ENCODE measurements around the gene WDR38.

WDR38 gene

DNA sequence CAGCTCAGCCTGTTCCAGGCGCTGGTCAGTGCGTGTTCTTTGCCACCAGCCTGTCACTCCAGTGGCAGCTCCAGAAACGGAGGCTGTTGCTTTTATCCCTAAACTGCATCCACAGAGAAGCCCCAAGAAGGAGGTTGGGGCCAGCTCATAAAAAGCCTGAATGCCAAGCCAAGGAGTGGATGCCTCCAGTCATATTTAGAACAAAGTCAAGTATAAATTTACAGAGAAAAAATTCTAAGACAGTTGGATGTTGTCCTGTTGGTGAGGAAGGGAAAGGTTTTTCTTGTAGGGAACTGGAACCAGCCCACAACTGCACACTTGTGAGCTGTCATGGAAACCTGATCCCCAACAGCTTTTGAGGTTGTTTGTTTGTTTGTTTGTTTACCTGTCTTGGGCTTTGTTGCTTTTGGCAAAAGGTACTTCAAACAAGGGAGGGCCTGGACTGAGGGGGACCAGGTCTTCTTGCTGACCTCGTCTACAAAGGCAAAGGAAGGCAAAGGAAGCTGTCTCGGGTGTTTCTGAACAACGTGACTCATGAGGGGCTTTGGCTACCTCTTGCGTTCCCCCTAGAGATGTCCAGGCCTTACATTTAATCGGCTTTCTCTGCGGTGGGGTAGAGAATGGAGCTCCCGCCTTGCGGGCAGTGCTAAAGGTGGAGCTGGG lies 39.6 kb upstream of the WDR38 start:
- no peak overlapping the region for H3K9ac ChIP-seq (ENCODE audit: low read depth in 1 of 2, low read length in 2 of 2)
- no peaks in the 10 kb centered on the region for H3K27me3 ChIP-seq (ENCODE audit: control insufficient read depth in 1 of 2, insufficient read depth in 2 of 2, low read length in 2 of 2)
- H3K4me1 ChIP-seq (ENCODE audit: control insufficient read depth in 1 of 2, insufficient read depth in 2 of 2, low read length in 2 of 2) = peaks cover 3% of the 10 kb centered on the region in 2 donors
- no peaks in the 10 kb centered on the region for H3K9me3 ChIP-seq (ENCODE audit: control insufficient read depth in 1 of 2, low read length in 2 of 2)
- H3K27ac ChIP-seq (ENCODE audit: low read depth, low read length) = no peak overlapping the region
- no peaks in the 10 kb centered on the region for H3K36me3 ChIP-seq (ENCODE audit: control insufficient read depth in 1 of 2, insufficient read depth in 2 of 2, low read length in 2 of 2)
- no peak overlapping the region for H3K4me3 ChIP-seq (ENCODE audit: low read depth in 1 of 2, low read length in 2 of 2)

DNA sequence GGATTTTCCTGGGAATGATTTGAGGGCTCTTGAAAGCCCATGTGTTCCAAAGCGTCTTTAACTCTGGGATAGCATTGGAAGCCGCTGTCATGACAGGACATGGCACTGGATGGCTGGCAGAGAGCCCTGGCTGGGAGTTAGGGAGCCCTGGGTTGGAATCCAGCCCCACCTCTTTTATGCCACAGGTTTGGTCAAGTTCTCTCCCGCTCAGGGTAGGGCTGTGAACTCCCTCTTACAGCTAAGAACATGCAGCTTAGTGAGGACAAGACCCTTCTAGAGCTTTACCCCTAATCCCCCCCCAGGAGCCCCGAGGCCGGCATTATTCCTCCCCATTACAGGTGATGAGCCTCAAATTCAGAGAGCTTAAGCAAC lies 39.1 kb upstream of the WDR38 start:
- Histone ChIP-seq H3K4me3 (ENCODE audit: low read depth in 1 of 2, low read length in 2 of 2) (no peak overlapping the region), H3K4me1 (ENCODE audit: control insufficient read depth in 1 of 2, insufficient read depth in 2 of 2, low read length in 2 of 2) (peaks cover 8% of the 10 kb centered on the region in 2 donors), H3K9me3 (ENCODE audit: control insufficient read depth in 1 of 2, low read length in 2 of 2) (no peaks in the 10 kb centered on the region), H3K27ac (ENCODE audit: low read depth, low read length) (no peak overlapping the region), H3K36me3 (ENCODE audit: control insufficient read depth in 1 of 2, insufficient read depth in 2 of 2, low read length in 2 of 2) (no peaks in the 10 kb centered on the region), H3K27me3 (ENCODE audit: control insufficient read depth in 1 of 2, insufficient read depth in 2 of 2, low read length in 2 of 2) (no peaks in the 10 kb centered on the region), H3K9ac (ENCODE audit: low read depth in 1 of 2, low read length in 2 of 2) (no peak overlapping the region)

DNA sequence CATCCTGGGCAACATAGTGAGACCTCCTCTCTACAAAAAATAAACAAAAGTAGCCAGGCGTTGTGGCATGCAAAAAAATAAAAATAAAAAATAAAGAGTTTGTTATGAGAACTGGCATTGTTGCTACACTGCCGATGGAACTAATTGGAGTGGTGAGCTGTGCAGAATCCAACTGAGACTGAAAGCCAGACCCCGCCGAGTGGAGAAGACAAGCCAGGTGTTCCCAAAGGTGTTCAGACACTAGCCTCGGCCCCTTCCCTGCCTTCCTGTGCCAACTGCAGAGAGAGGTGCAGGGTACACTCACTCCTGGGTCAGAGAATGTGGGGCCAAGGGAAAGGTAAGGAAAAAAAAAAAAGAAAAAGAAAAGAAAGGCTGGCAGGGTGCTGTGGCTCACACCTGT lies 37.7 kb upstream of the WDR38 start:
- Histone ChIP-seq H3K27ac (ENCODE audit: low read depth, low read length) (no peak overlapping the region), H3K9me3 (ENCODE audit: control insufficient read depth in 1 of 2, low read length in 2 of 2) (no peaks in the 10 kb centered on the region), H3K36me3 (ENCODE audit: control insufficient read depth in 1 of 2, insufficient read depth in 2 of 2, low read length in 2 of 2) (no peaks in the 10 kb centered on the region), H3K9ac (ENCODE audit: low read depth in 1 of 2, low read length in 2 of 2) (no peak overlapping the region), H3K4me3 (ENCODE audit: low read depth in 1 of 2, low read length in 2 of 2) (no peak overlapping the region), H3K27me3 (ENCODE audit: control insufficient read depth in 1 of 2, insufficient read depth in 2 of 2, low read length in 2 of 2) (no peaks in the 10 kb centered on the region), H3K4me1 (ENCODE audit: control insufficient read depth in 1 of 2, insufficient read depth in 2 of 2, low read length in 2 of 2) (peaks cover 8 to 9% of the 10 kb centered on the region in 2 donors)

DNA sequence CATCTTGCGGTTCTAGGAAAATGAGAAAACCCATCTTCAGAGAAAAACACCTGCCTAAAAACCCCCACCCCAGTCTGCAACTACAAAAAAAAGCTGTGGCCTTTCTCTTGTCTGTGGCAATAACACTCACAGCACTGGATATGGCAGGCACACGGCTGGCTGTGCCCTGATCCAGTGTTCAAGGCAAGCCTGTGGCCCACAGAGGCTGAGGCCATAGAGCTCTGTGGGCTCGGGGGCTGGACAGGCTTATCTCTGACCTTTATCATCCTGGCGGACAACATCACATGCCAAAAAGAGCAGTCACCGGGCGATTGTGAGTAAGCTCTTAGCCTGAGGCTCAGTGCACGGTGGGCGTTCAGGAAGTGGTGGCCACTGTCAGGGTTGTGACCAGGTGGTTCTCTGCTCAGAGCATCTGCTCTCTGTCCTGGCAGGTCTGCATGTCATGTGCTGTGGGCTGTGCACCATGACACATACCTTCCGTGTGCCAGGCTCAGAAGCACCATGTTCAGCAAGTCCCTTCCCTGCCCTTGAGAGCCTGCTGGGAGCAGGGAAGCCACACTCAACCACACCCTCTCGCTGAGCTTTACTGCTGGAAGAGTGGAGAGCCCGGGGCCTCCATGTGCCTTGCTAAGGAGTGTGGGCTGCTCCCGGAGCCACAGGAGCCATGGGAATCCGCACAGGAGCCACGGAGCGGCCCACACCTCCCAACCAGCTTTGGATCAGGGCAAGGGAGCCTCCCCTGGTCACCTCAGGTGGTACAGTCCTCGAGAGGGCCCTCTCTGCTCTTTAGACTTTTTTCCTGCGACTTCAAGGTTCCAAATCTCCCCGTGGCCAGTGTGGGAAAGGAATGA lies 34.6 kb upstream of the WDR38 start:
- no peak overlapping the region for H3K9ac ChIP-seq (ENCODE audit: low read depth in 1 of 2, low read length in 2 of 2)
- no peaks in the 10 kb centered on the region for H3K9me3 ChIP-seq (ENCODE audit: control insufficient read depth in 1 of 2, low read length in 2 of 2)
- peaks cover 14 to 15% of the 10 kb centered on the region in 2 donors for H3K4me1 ChIP-seq (ENCODE audit: control insufficient read depth in 1 of 2, insufficient read depth in 2 of 2, low read length in 2 of 2)
- H3K27ac ChIP-seq (ENCODE audit: low read depth, low read length) = no peak overlapping the region
- H3K27me3 ChIP-seq (ENCODE audit: control insufficient read depth in 1 of 2, insufficient read depth in 2 of 2, low read length in 2 of 2) = no peaks in the 10 kb centered on the region
- no peaks in the 10 kb centered on the region for H3K36me3 ChIP-seq (ENCODE audit: control insufficient read depth in 1 of 2, insufficient read depth in 2 of 2, low read length in 2 of 2)
- no peak overlapping the region for H3K4me3 ChIP-seq (ENCODE audit: low read depth in 1 of 2, low read length in 2 of 2)

DNA sequence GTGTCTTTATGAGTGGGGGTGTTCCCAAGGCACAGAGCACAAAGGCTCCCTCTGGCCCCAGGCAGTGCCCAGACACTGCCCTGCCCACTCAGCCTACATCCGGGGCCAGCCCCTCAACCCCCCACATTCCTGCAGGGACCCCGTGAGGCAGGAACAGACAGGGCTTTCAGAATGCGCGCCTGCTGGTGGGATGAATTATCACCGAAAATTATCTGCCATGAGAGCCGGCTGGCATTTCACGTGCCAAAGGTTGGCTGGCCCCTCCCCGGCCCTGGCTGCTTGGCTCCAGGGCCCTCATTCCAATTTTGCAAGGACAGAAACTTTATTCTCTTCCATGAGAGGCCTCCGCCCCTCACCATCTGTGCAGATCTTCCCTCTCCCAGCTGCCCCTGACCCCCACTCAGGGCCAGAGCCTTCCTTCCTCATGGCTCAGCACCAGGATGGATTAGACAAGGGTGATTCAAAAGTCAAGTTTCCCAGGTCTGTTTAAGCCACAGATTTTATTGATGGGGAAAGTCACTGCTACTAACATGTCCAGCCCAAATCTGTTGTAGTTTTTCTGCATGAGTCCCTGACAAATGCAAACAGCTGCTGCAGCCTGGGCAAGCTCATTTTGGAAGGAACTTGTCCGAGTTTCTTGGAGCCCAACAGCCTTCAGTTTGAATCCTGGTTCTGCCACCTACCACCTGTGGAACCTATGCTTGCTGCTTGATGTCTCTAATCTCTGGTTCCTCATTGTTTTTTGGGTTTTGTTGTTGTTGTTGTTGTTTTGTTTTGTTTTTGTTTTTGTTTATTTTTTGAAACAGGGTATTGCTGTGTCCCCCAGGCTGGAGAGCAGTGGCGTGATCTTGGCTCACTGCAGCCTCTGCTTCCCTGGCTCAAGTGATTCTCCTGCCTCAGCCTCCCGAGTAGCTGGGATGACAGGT lies 32.3 kb upstream of the WDR38 start:
- H3K4me3 ChIP-seq (ENCODE audit: low read depth in 1 of 2, low read length in 2 of 2) = no peak overlapping the region
- no peaks in the 10 kb centered on the region for H3K27me3 ChIP-seq (ENCODE audit: control insufficient read depth in 1 of 2, insufficient read depth in 2 of 2, low read length in 2 of 2)
- no peak overlapping the region for H3K9ac ChIP-seq (ENCODE audit: low read depth in 1 of 2, low read length in 2 of 2)
- H3K36me3 ChIP-seq (ENCODE audit: control insufficient read depth in 1 of 2, insufficient read depth in 2 of 2, low read length in 2 of 2) = no peaks in the 10 kb centered on the region
- no peak overlapping the region for H3K27ac ChIP-seq (ENCODE audit: low read depth, low read length)
- peaks cover 14 to 15% of the 10 kb centered on the region in 2 donors for H3K4me1 ChIP-seq (ENCODE audit: control insufficient read depth in 1 of 2, insufficient read depth in 2 of 2, low read length in 2 of 2)
- no peaks in the 10 kb centered on the region for H3K9me3 ChIP-seq (ENCODE audit: control insufficient read depth in 1 of 2, low read length in 2 of 2)

DNA sequence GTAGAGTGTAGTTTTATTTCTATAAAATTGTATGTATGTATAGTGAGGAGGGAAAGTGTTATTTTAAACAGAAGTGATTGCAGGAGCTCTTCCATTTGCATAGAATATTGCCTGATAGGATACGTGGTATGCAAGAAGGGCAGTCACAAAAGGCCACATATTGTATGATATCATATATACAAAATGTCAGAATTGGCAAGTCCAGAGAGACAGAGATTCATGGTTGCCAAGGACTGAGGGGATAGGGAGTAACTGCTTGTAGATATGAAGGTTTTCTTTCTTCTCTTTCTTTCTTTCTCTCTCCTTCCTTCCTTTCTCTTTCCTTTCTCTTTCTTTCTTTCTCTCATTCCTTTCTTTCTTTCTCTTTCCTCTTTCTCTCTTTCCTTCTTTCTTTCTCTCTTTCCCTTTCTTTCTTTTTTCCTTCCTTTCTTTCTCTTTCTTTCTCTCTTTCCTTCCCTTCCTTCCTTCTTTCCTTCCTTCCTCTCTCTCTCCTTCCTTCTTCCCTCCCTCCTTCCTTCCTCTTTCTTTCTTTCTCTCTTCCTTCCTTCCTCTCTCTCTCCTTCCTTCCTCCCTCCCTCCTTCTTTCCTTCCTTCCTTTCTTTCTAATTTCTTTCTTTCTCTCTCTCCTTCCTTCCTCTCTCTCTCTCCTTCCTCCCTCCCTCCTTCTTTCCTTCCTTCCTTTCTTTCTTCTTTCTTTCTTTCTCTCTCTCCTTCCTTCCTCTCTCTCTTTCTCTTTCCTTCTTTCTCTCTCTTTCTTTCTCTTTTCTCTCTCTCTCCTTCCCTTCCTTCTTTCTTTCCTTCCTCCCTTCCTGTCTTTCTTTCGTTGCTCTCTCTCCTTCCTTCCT lies 24.5 kb upstream of the WDR38 start:
- Histone ChIP-seq H3K4me1 (ENCODE audit: control insufficient read depth in 1 of 2, insufficient read depth in 2 of 2, low read length in 2 of 2) (peaks cover 0 to 5% of the 10 kb centered on the region in 2 donors), H3K9me3 (ENCODE audit: control insufficient read depth in 1 of 2, low read length in 2 of 2) (no peaks in the 10 kb centered on the region), H3K27me3 (ENCODE audit: control insufficient read depth in 1 of 2, insufficient read depth in 2 of 2, low read length in 2 of 2) (no peaks in the 10 kb centered on the region), H3K27ac (ENCODE audit: low read depth, low read length) (no peak overlapping the region), H3K36me3 (ENCODE audit: control insufficient read depth in 1 of 2, insufficient read depth in 2 of 2, low read length in 2 of 2) (no peaks in the 10 kb centered on the region), H3K9ac (ENCODE audit: low read depth in 1 of 2, low read length in 2 of 2) (no peak overlapping the region), H3K4me3 (ENCODE audit: low read depth in 1 of 2, low read length in 2 of 2) (no peak overlapping the region)

DNA sequence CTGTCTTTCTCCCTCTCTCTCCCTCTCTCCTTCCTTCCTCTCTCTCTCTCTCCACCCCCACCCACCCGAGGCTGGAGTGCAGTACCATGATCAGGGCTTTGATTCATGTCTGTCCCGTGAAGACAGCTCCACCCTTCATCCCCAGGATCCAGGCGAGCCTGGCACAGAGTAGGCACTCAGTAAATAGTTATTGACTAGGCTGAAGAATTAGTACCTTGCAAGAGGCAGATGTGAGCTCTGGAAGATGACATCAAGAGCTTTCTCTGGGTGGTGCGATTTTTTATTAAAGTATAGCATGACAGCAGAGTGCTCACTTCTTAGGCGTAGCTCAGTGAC lies 24.0 kb upstream of the WDR38 start:
- Histone ChIP-seq H3K36me3 (ENCODE audit: control insufficient read depth in 1 of 2, insufficient read depth in 2 of 2, low read length in 2 of 2) (no peaks in the 10 kb centered on the region), H3K9me3 (ENCODE audit: control insufficient read depth in 1 of 2, low read length in 2 of 2) (no peaks in the 10 kb centered on the region), H3K27ac (ENCODE audit: low read depth, low read length) (no peak overlapping the region), H3K4me3 (ENCODE audit: low read depth in 1 of 2, low read length in 2 of 2) (no peak overlapping the region), H3K27me3 (ENCODE audit: control insufficient read depth in 1 of 2, insufficient read depth in 2 of 2, low read length in 2 of 2) (no peaks in the 10 kb centered on the region), H3K9ac (ENCODE audit: low read depth in 1 of 2, low read length in 2 of 2) (no peak overlapping the region), H3K4me1 (ENCODE audit: control insufficient read depth in 1 of 2, insufficient read depth in 2 of 2, low read length in 2 of 2) (peaks cover under 1 to 6% of the 10 kb centered on the region in 2 donors)

DNA sequence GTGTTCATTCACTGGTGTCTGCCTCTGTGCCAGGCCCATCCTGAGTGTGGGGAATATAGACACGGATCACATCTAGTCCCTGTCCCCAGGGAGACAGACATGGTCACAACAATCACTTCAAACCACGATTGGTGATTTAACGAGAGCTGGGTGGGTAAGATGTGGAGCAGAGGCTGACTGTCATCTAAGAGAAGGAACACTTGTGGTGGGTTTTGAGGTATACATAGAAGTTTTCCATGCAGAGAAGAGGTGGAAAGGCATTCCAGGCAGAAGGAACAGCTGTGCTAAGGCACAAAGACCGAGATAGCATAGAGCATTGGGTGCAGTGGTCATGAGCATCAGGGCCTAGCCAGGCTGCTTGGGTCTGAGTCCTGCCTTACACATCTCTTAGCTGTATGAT lies 22.7 kb upstream of the WDR38 start:
- no peak overlapping the region for H3K9ac ChIP-seq (ENCODE audit: low read depth in 1 of 2, low read length in 2 of 2)
- no peaks in the 10 kb centered on the region for H3K9me3 ChIP-seq (ENCODE audit: control insufficient read depth in 1 of 2, low read length in 2 of 2)
- no peak overlapping the region for H3K27ac ChIP-seq (ENCODE audit: low read depth, low read length)
- no peaks in the 10 kb centered on the region for H3K36me3 ChIP-seq (ENCODE audit: control insufficient read depth in 1 of 2, insufficient read depth in 2 of 2, low read length in 2 of 2)
- no peaks in the 10 kb centered on the region for H3K27me3 ChIP-seq (ENCODE audit: control insufficient read depth in 1 of 2, insufficient read depth in 2 of 2, low read length in 2 of 2)
- H3K4me1 ChIP-seq (ENCODE audit: control insufficient read depth in 1 of 2, insufficient read depth in 2 of 2, low read length in 2 of 2) = peaks cover 13 to 19% of the 10 kb centered on the region in 2 donors
- no peak overlapping the region for H3K4me3 ChIP-seq (ENCODE audit: low read depth in 1 of 2, low read length in 2 of 2)

DNA sequence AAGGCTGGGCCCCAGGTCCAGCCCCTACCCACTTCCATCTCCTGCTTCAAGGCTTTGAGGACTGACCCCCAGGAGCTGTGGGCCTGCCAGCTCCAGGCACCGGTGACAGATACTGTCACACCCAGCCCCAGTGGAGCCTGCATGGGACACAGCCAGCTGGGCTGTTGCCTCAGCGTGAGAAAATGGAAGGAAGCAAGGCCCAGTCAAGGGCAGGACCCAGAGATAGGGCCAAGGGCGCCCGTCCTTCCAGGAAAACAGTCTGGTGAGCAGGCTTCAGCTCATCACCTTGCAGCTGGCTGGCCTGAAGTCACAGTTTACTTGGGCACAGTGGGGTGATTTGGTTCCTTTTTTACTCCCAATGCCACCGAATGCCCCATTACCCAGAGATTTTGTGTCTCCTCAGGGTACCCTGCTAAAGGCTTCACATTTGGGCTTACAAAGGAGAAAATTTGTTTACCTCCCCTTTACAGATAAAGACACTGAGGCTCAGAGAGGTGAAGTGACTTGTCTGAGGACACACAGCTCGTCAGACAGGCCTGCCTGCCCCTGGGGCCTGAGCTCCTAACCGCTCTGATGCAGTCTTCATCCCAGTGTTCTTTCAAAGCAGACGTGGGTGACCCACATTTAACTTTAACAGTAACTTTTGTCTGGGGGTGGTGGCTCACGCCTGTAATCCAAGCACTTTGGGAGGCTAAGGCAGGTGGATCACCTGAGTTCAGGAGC lies 21.5 kb upstream of the WDR38 start:
- no peak overlapping the region for H3K4me3 ChIP-seq (ENCODE audit: low read depth in 1 of 2, low read length in 2 of 2)
- H3K9ac ChIP-seq (ENCODE audit: low read depth in 1 of 2, low read length in 2 of 2) = no peak overlapping the region
- peaks cover 14 to 19% of the 10 kb centered on the region in 2 donors for H3K4me1 ChIP-seq (ENCODE audit: control insufficient read depth in 1 of 2, insufficient read depth in 2 of 2, low read length in 2 of 2)
- no peaks in the 10 kb centered on the region for H3K36me3 ChIP-seq (ENCODE audit: control insufficient read depth in 1 of 2, insufficient read depth in 2 of 2, low read length in 2 of 2)
- no peaks in the 10 kb centered on the region for H3K27me3 ChIP-seq (ENCODE audit: control insufficient read depth in 1 of 2, insufficient read depth in 2 of 2, low read length in 2 of 2)
- H3K9me3 ChIP-seq (ENCODE audit: control insufficient read depth in 1 of 2, low read length in 2 of 2) = no peaks in the 10 kb centered on the region
- H3K27ac ChIP-seq (ENCODE audit: low read depth, low read length) = no peak overlapping the region

Data from duodenal mucosa (tissue), 2 donors.